ENCODE measurements around the gene SYPL2.

Gene SYPL2

GRCh38 chr1:109466452-109467300 lies at the start of gene SYPL2:
Gene SYPL2, plus strand, starts transcription at chr1:109466546. Its CDS starts 298 bp downstream, at chr1:109466844.
- Mint-ChIP-seq H3K27ac (ENCODE audit: low read depth) (no peak within 1 kb of the TSS), H3K27me3 (peaks cover 90% of the 10 kb centered on the region), H3K9me3 (no peaks in the 10 kb centered on the region), H3K36me3 (ENCODE audit: insufficient read depth) (peaks cover 1% of the 10 kb centered on the region), H3K4me1 (no peaks in the 10 kb centered on the region), H3K4me3 (peak within 1 kb of the TSS; percentile 50)
- ATAC-seq (replicated peaks; ENCODE audit: extremely low read depth, poor library complexity, severe bottlenecking): peak; percentile 24
- DNase-seq (ENCODE audit: low spot score in 2 of 2): no peak

GRCh38 chr1:109423498-109423897 lies 42.8 kb upstream of the SYPL2 start:
- Mint-ChIP-seq H3K9me3 (no peaks in the 10 kb centered on the region), H3K4me3 (peak overlapping the region; percentile 92), H3K4me1 (peaks cover 36% of the 10 kb centered on the region), H3K27ac (ENCODE audit: low read depth) (peak overlapping the region; percentile 97), H3K27me3 (no peaks in the 10 kb centered on the region), H3K36me3 (ENCODE audit: insufficient read depth) (peaks cover 53% of the 10 kb centered on the region)
- ATAC-seq (replicated peaks; ENCODE audit: extremely low read depth, poor library complexity, severe bottlenecking) (no peak), DNase-seq (ENCODE audit: low spot score in 2 of 2) (no peak)

- peaks cover 36% of the 10 kb centered on the region for H3K4me1 Mint-ChIP-seq
- no peaks in the 10 kb centered on the region for H3K9me3 Mint-ChIP-seq
- no peaks in the 10 kb centered on the region for H3K27me3 Mint-ChIP-seq
- DNase-seq (ENCODE audit: low spot score in 2 of 2) (peak; percentile 38 to 47), ATAC-seq (replicated peaks; ENCODE audit: extremely low read depth, poor library complexity, severe bottlenecking) (peak; percentile 51)
- peak overlapping the region; percentile 97 for H3K27ac Mint-ChIP-seq (ENCODE audit: low read depth)
- H3K36me3 Mint-ChIP-seq (ENCODE audit: insufficient read depth): peaks cover 33% of the 10 kb centered on the region
- H3K4me3 Mint-ChIP-seq: peak overlapping the region; percentile 92
Measured at GRCh38 chr1:109425391-109426280, 40.7 kb upstream of the SYPL2 start.

- Mint-ChIP-seq H3K36me3 (ENCODE audit: insufficient read depth) (peaks cover 24% of the 10 kb centered on the region), H3K27ac (ENCODE audit: low read depth) (peak within 1 kb of the TSS; percentile 97), H3K4me1 (peaks cover 36% of the 10 kb centered on the region), H3K4me3 (peak within 1 kb of the TSS; percentile 92), H3K9me3 (no peaks in the 10 kb centered on the region), H3K27me3 (no peaks in the 10 kb centered on the region)
- ATAC-seq (replicated peaks; ENCODE audit: extremely low read depth, poor library complexity, severe bottlenecking) (peak; percentile 90), DNase-seq (ENCODE audit: low spot score in 2 of 2) (peak; percentile 82 to 94)
Measured at GRCh38 chr1:109426281-109427170, 39.8 kb upstream of the SYPL2 start, which contains the start of gene PSMA5. Gene PSMA5, minus strand, starts transcription at chr1:109426448. Its CDS starts 118 bp downstream, at chr1:109426330.

GRCh38 chr1:109427171-109427467 lies 39.2 kb upstream of the SYPL2 start:
- ATAC-seq (replicated peaks; ENCODE audit: extremely low read depth, poor library complexity, severe bottlenecking): no peak
- peak overlapping the region; percentile 92 for H3K4me3 Mint-ChIP-seq
- peaks cover 21% of the 10 kb centered on the region for H3K36me3 Mint-ChIP-seq (ENCODE audit: insufficient read depth)
- no peak for DNase-seq (ENCODE audit: low spot score in 2 of 2)
- peak overlapping the region; percentile 97 for H3K27ac Mint-ChIP-seq (ENCODE audit: low read depth)
- H3K9me3 Mint-ChIP-seq: no peaks in the 10 kb centered on the region
- peaks cover 32% of the 10 kb centered on the region for H3K4me1 Mint-ChIP-seq
- no peaks in the 10 kb centered on the region for H3K27me3 Mint-ChIP-seq

- H3K27ac Mint-ChIP-seq (ENCODE audit: low read depth): no peak overlapping the region
- no peaks in the 10 kb centered on the region for H3K36me3 Mint-ChIP-seq (ENCODE audit: insufficient read depth)
- peaks cover 21% of the 10 kb centered on the region for H3K27me3 Mint-ChIP-seq
- H3K4me1 Mint-ChIP-seq: peaks cover 2% of the 10 kb centered on the region
- no peaks in the 10 kb centered on the region for H3K9me3 Mint-ChIP-seq
- no peak for DNase-seq (ENCODE audit: low spot score in 2 of 2)
- ATAC-seq (replicated peaks; ENCODE audit: extremely low read depth, poor library complexity, severe bottlenecking): no peak
- no peak overlapping the region for H3K4me3 Mint-ChIP-seq
Measured at GRCh38 chr1:109432336-109432735, 34.0 kb upstream of the SYPL2 start.

GRCh38 chr1:109433322-109433721 lies 33.0 kb upstream of the SYPL2 start:
- Mint-ChIP-seq H3K4me3 (no peak overlapping the region), H3K27me3 (peaks cover 21% of the 10 kb centered on the region), H3K4me1 (no peaks in the 10 kb centered on the region), H3K36me3 (ENCODE audit: insufficient read depth) (no peaks in the 10 kb centered on the region), H3K27ac (ENCODE audit: low read depth) (no peak overlapping the region), H3K9me3 (no peaks in the 10 kb centered on the region)
- DNase-seq (ENCODE audit: low spot score in 2 of 2): no peak
- no peak for ATAC-seq (replicated peaks; ENCODE audit: extremely low read depth, poor library complexity, severe bottlenecking)

- DNase-seq (ENCODE audit: low spot score in 2 of 2) (no peak), ATAC-seq (replicated peaks; ENCODE audit: extremely low read depth, poor library complexity, severe bottlenecking) (no peak)
- no peaks in the 10 kb centered on the region for H3K36me3 Mint-ChIP-seq (ENCODE audit: insufficient read depth)
- no peaks in the 10 kb centered on the region for H3K4me1 Mint-ChIP-seq
- no peak overlapping the region for H3K27ac Mint-ChIP-seq (ENCODE audit: low read depth)
- peaks cover 21% of the 10 kb centered on the region for H3K27me3 Mint-ChIP-seq
- H3K4me3 Mint-ChIP-seq: no peak overlapping the region
- H3K9me3 Mint-ChIP-seq: no peaks in the 10 kb centered on the region
Measured at GRCh38 chr1:109434484-109434883, 31.9 kb upstream of the SYPL2 start.

GRCh38 chr1:109438798-109439297 lies 27.5 kb upstream of the SYPL2 start:
- Mint-ChIP-seq H3K27me3 (peaks cover 12% of the 10 kb centered on the region), H3K9me3 (no peaks in the 10 kb centered on the region), H3K4me3 (no peak overlapping the region), H3K27ac (ENCODE audit: low read depth) (no peak overlapping the region), H3K4me1 (no peaks in the 10 kb centered on the region), H3K36me3 (ENCODE audit: insufficient read depth) (no peaks in the 10 kb centered on the region)
- DNase-seq (ENCODE audit: low spot score in 2 of 2): no peak
- no peak for ATAC-seq (replicated peaks; ENCODE audit: extremely low read depth, poor library complexity, severe bottlenecking)

- H3K36me3 Mint-ChIP-seq (ENCODE audit: insufficient read depth): no peaks in the 10 kb centered on the region
- H3K27ac Mint-ChIP-seq (ENCODE audit: low read depth): no peak overlapping the region
- ATAC-seq (replicated peaks; ENCODE audit: extremely low read depth, poor library complexity, severe bottlenecking) (no peak), DNase-seq (ENCODE audit: low spot score in 2 of 2) (no peak)
- no peaks in the 10 kb centered on the region for H3K4me1 Mint-ChIP-seq
- H3K27me3 Mint-ChIP-seq: peaks cover 9% of the 10 kb centered on the region
- no peaks in the 10 kb centered on the region for H3K9me3 Mint-ChIP-seq
- H3K4me3 Mint-ChIP-seq: no peak overlapping the region
Measured at GRCh38 chr1:109441069-109441468, 25.3 kb upstream of the SYPL2 start.

- no peak for ATAC-seq (replicated peaks; ENCODE audit: extremely low read depth, poor library complexity, severe bottlenecking)
- Mint-ChIP-seq H3K36me3 (ENCODE audit: insufficient read depth) (no peaks in the 10 kb centered on the region), H3K9me3 (no peaks in the 10 kb centered on the region), H3K27ac (ENCODE audit: low read depth) (no peak overlapping the region), H3K27me3 (peaks cover 20% of the 10 kb centered on the region), H3K4me1 (no peaks in the 10 kb centered on the region), H3K4me3 (no peak overlapping the region)
- no peak for DNase-seq (ENCODE audit: low spot score in 2 of 2)
Measured at GRCh38 chr1:109443476-109443875, 22.9 kb upstream of the SYPL2 start.

GRCh38 chr1:109444346-109444745 lies 22.0 kb upstream of the SYPL2 start:
- H3K36me3 Mint-ChIP-seq (ENCODE audit: insufficient read depth): no peaks in the 10 kb centered on the region
- H3K9me3 Mint-ChIP-seq: no peaks in the 10 kb centered on the region
- no peaks in the 10 kb centered on the region for H3K4me1 Mint-ChIP-seq
- ATAC-seq (replicated peaks; ENCODE audit: extremely low read depth, poor library complexity, severe bottlenecking) (no peak), DNase-seq (ENCODE audit: low spot score in 2 of 2) (no peak)
- H3K4me3 Mint-ChIP-seq: no peak overlapping the region
- no peak overlapping the region for H3K27ac Mint-ChIP-seq (ENCODE audit: low read depth)
- H3K27me3 Mint-ChIP-seq: peaks cover 23% of the 10 kb centered on the region

Data from central memory CD8-positive, alpha-beta T cell (primary cell).